ENCODE measurements around the gene NT5DC4. TPM values are rescaled to one million over a fixed set of nuclear protein-coding genes. Genes with fewer than 3 reads are reported as not detected.

Gene NT5DC4
- total and polyA plus RNA-seq, 2 of the 8 experiments (the other 6 are each of a cell fraction or from before 2014, with no cell fraction given): not detected

DNA sequence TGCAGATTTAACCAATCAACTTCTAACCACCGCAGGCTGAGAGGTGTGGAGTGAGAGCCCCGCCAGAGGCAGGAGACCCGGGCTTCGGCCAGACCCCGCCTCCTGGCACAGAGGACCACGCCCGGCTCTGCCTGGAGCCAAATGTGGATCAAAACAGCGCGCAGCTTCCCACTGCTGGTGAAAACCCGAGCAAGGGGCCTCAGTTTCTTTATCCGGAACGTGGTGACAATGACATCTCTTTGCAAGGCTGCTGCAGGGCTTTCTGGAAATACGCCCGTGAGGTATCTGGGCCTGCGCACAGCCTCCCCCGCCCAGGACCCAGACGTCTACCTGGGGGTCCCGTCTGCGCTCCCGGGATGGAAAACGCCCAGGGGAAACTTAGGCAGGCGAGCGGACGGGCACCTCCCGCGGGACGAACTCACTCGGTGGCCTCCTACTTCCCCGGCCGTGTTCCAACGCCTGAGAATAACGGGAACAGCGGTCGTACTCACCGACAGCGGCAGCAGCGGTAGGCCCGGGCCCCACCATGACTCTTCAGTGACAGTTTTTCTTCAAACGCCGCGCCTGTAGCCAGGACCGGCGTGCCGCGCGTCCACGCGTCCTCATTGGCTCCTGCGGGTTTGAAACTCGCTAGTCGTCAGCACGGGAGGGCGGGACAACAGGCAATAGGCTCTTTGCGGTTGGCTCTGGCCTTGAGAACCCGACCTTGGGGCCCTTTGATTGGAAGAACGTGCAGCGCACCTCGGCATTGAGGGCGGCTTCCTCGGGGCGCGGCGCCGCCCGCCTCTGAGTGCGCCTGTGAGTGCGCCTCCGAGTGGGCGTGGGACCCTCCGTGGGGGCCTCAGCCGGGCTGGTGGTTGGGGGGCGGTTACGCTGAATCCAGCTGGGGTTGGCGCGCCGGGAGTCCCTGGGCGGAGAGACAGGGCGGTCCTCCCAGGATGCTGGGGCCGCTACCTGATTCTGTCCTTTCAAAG is 43.5 kb downstream of the NT5DC4 start, which contains the start of gene CKAP2L (continued):
- TF ChIP-seq SP1 (IDR thresholded peaks at IDR 0.05; ENCODE audit: low read depth, low read length) (peak; percentile 82), JUN (IDR thresholded peaks at IDR 0.05; ENCODE audit: low read depth, low read length) (no peak), SIRT6 (IDR thresholded peaks at IDR 0.05; ENCODE audit: low read length) (no peak), HDAC2 (IDR thresholded peaks at IDR 0.05; ENCODE audit: borderline replicate concordance in 1 of 2, low read depth in 2 of 2, low read length in 2 of 2) (peak; percentile 46 to 97; a peak in 2 of 4 replicates), YY1 (IDR thresholded peaks at IDR 0.05; ENCODE audit: low read depth, low read length) (no peak), POLR2A (IDR thresholded peaks at IDR 0.05; ENCODE audit: control extremely low read depth in 1 of 2, low read depth in 2 of 2, low read length in 2 of 2) (peak in 1 of 2 experiments; percentile 36; a peak in 1 of 3 replicates), KDM4A (IDR thresholded peaks at IDR 0.05; ENCODE audit: low read depth, low read length, severe bottlenecking) (peak; percentile 93), RBBP5 (IDR thresholded peaks at IDR 0.05; ENCODE audit: borderline replicate concordance, low read depth, low read length) (no peak), MAFK (IDR thresholded peaks at IDR 0.05; ENCODE audit: low read depth, low read length) (no peak), CHD1 (IDR thresholded peaks at IDR 0.05; ENCODE audit: low read depth, low read length) (no peak), EZH2 (IDR thresholded peaks at IDR 0.05; ENCODE audit: low read depth, low read length, severe bottlenecking) (no peak), KDM1A (IDR thresholded peaks at IDR 0.05; ENCODE audit: borderline replicate concordance, low read length) (no peak), SP2 (IDR thresholded peaks at IDR 0.05; ENCODE audit: low read length) (peak; percentile 55), TAF7 (optimal IDR thresholded peaks at IDR 0.05; ENCODE audit: borderline replicate concordance, low read depth, low read length) (no peak), KDM5A (IDR thresholded peaks at IDR 0.05; ENCODE audit: low read length) (no peak), RAD21 (IDR thresholded peaks at IDR 0.05 in 1 of 2, conservative IDR thresholded peaks at IDR 0.05 in 1 of 2; ENCODE audit: low read depth in 2 of 2, low read length in 2 of 2) (no peak), BACH1 (IDR thresholded peaks at IDR 0.05; ENCODE audit: low read length) (peak; percentile 37), E2F6 (IDR thresholded peaks at IDR 0.05) (no peak; the same call in 1 of the 2 replicates), CBX5 (IDR thresholded peaks at IDR 0.05; ENCODE audit: low read depth, low read length) (no peak), ASH2L (IDR thresholded peaks at IDR 0.05; ENCODE audit: low read length) (peak; percentile 81), JUND (IDR thresholded peaks at IDR 0.05; ENCODE audit: low read length) (no peak), MAX (IDR thresholded peaks at IDR 0.05) (peak; percentile 56), POLR2AphosphoS5 (IDR thresholded peaks at IDR 0.05; ENCODE audit: low read depth, low read length) (no peak)

All from H1 (cell line).